ENCODE results near the gene TBKBP1.

Gene TBKBP1

DNA sequence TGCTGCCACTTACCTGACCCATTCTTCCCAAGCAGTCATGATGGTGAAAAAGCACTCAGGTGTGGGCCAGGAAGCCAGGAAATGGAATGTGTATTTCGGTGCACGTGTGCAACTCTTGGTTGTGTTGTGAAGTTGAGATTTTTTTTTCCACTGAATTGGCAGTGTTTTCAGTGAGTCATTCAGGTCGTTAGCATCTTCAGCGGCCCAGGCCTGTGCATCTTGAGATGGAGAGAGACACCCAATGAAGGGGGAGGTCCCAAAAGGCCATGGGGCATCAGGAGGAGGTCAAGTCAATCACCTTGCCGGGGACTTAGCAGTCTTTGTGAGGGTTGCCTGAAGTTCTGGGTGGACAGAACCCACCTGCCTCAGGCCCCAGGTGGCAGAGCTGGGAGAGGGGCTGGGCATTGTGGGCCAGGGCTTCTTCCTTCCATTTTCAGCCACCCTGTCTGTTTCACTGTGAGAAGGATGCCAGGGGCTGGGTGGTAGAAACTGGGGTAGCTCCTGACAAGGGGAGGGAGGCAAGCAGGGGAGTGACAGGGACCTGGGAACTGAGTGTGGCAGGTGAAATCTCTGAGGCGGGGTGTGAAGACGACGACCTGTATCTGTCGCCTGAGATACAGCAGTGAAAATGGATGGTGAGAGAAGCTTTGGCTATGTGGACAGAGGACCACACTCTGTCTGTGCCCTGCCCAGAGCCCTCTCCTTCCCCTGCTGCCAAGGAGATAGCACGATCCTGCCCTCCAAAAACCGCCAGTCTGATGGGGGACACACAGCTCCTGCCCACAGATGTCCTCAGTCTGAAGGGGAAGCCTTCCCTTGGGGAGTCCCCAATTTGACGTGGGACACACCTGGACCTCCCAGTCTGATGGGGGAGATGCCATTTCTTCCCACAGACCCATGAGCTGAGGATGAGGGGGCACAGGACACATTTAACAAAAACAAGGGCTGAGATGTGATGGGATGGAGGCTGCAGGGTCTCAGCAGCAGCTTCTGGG, 11.9 kb downstream of the TBKBP1 start:
- 89 to 91% methylated on average over 12 of the region's 12 CpGs for WGBS, 2 experiments

DNA sequence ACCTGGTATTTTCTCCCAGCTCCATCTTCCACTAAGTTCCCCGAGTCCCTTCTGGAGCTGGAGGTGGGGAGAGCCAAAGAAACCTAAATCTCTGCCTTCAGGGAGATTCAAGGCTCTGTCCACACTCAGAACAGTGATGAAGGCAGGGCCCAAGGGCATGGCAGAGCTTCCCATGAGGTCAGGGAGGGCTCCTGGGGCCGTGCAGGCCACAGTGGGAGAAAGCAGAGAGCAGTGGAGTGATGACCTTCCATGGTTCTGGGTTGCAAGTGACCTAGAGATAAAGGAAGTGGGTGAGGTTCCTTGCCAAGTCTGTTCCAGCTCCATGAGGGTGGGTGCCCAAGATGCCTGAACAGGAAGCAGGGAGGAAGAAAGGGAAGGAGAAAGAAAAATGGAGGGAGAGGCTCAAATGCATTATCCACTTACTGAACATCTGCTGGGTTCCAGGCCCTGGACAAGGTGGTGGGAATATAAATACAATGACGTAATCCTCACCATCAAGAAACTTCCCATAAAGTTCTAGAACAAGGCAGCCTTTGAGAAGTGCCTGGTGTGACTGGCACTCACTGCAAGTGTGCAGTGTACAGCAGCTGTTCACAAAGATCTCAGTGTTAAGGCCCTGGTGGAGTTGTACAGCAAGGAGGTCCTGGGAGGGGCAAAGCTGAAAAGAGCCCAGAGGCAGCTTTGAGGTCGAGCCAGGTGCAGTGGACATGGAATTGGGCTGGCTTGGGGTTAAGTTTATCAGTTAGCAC, 13.3 kb downstream of the TBKBP1 start:
- Histone ChIP-seq H3K27ac (ENCODE audit: insufficient read depth, low read depth, low read length, poor library complexity, severe bottlenecking) (no peak overlapping the region), H3K4me3 (ENCODE audit: insufficient read depth, low read depth, low read length) (no peak overlapping the region), H3K27me3 (ENCODE audit: control insufficient read depth, insufficient read depth, low read length, poor library complexity, severe bottlenecking) (peaks cover 23% of the 10 kb centered on the region), H3K36me3 (ENCODE audit: control insufficient read depth, insufficient read depth, low read length) (no peaks in the 10 kb centered on the region), H3K9me3 (ENCODE audit: control insufficient read depth, low read length) (no peaks in the 10 kb centered on the region), H3K4me1 (ENCODE audit: control insufficient read depth, insufficient read depth, low read length) (peaks cover 8% of the 10 kb centered on the region)
- WGBS, 2 experiments = 88 to 93% methylated on average over 4 of the region's 4 CpGs

More for the DNA sequence above, 11.9 kb downstream of the TBKBP1 start:
- H3K27ac ChIP-seq (ENCODE audit: insufficient read depth, low read depth, low read length, poor library complexity, severe bottlenecking) = no peak overlapping the region
- no peaks in the 10 kb centered on the region for H3K9me3 ChIP-seq (ENCODE audit: control insufficient read depth, low read length)
- H3K4me1 ChIP-seq (ENCODE audit: control insufficient read depth, insufficient read depth, low read length) = peaks cover 19% of the 10 kb centered on the region
- peaks cover 23% of the 10 kb centered on the region for H3K27me3 ChIP-seq (ENCODE audit: control insufficient read depth, insufficient read depth, low read length, poor library complexity, severe bottlenecking)
- no peak overlapping the region for H3K4me3 ChIP-seq (ENCODE audit: insufficient read depth, low read depth, low read length)
- H3K36me3 ChIP-seq (ENCODE audit: control insufficient read depth, insufficient read depth, low read length) = no peaks in the 10 kb centered on the region

DNA sequence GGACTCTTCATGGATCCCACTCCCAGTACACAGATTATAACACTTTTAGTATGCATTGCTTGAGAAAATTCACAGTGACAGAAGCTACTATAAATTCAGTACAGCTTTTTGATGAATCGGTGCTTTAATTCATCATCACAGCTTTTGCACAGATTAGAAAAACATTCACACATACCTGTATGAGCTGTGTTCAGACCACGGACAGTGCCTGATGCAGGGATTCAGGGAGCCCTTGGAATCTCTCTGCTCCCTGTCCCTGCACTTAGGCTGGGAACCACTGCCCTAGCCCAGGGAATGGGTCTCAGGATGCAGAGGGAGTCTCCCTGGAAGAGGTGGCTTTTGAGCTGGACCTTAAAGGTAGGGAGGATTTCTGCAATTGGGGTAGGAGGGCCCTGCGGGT, 13.9 kb downstream of the TBKBP1 start:
- peaks cover 8% of the 10 kb centered on the region for H3K4me1 ChIP-seq (ENCODE audit: control insufficient read depth, insufficient read depth, low read length)
- no peaks in the 10 kb centered on the region for H3K9me3 ChIP-seq (ENCODE audit: control insufficient read depth, low read length)
- H3K4me3 ChIP-seq (ENCODE audit: insufficient read depth, low read depth, low read length) = no peak overlapping the region
- no peak overlapping the region for H3K27ac ChIP-seq (ENCODE audit: insufficient read depth, low read depth, low read length, poor library complexity, severe bottlenecking)
- no peaks in the 10 kb centered on the region for H3K36me3 ChIP-seq (ENCODE audit: control insufficient read depth, insufficient read depth, low read length)
- peaks cover 23% of the 10 kb centered on the region for H3K27me3 ChIP-seq (ENCODE audit: control insufficient read depth, insufficient read depth, low read length, poor library complexity, severe bottlenecking)
- 70 to 72% methylated on average over 3 of the region's 3 CpGs for WGBS, 2 experiments

DNA sequence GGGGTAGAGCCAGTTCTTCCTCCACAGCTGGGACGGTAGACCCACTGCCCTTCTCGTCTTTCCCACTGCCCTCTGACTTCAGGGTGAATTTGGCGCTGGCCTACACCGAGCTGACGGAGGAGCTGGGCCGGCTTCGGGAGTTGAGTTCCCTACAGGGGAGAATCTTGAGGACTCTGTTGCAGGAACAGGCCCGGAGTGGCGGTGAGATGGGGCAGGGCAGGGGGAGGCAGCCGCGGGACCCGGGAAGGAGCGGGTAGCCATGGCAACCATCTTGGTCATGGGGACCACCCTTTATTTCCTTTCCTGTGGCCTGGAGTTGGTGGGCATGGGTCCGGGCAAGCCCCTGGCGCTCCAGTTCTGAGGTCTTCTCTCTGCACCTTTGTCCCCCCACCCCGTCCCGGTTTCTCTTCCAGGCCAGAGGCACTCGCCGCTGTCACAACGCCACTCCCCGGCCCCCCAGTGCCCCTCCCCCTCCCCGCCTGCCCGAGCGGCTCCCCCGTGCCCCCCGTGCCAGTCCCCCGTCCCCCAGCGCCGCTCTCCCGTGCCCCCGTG, 14.4 kb downstream of the TBKBP1 start:
- Histone ChIP-seq H3K4me1 (ENCODE audit: control insufficient read depth, insufficient read depth, low read length) (peaks cover 8% of the 10 kb centered on the region), H3K36me3 (ENCODE audit: control insufficient read depth, insufficient read depth, low read length) (no peaks in the 10 kb centered on the region), H3K27ac (ENCODE audit: insufficient read depth, low read depth, low read length, poor library complexity, severe bottlenecking) (no peak overlapping the region), H3K4me3 (ENCODE audit: insufficient read depth, low read depth, low read length) (no peak overlapping the region), H3K9me3 (ENCODE audit: control insufficient read depth, low read length) (no peaks in the 10 kb centered on the region), H3K27me3 (ENCODE audit: control insufficient read depth, insufficient read depth, low read length, poor library complexity, severe bottlenecking) (peaks cover 23% of the 10 kb centered on the region)
- 25% methylated on average over 27 to 31 of the region's 31 CpGs for WGBS, 2 experiments

DNA sequence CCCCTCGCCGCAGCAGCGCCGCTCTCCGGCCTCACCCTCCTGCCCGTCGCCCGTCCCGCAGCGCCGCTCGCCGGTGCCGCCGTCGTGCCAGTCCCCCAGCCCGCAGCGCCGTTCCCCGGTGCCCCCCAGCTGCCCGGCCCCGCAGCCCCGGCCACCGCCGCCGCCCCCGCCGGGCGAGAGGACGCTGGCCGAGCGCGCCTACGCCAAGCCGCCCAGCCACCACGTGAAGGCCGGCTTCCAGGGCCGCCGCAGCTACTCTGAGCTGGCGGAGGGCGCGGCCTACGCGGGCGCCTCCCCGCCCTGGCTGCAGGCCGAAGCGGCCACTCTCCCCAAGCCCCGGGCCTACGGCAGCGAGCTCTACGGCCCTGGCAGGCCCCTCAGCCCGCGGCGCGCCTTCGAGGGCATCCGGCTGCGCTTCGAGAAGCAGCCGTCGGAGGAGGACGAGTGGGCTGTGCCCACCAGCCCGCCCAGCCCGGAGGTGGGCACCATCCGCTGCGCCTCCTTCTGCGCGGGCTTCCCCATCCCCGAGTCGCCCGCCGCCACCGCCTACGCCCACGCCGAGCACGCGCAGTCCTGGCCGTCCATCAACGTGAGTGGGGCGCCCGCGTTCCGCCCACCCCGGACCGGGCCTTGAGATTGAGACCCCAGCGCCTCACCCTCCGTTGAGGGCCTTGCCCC, 15.0 kb downstream of the TBKBP1 start:
- 42 to 43% methylated on average over 89 of the region's 89 CpGs for WGBS, 2 experiments

DNA sequence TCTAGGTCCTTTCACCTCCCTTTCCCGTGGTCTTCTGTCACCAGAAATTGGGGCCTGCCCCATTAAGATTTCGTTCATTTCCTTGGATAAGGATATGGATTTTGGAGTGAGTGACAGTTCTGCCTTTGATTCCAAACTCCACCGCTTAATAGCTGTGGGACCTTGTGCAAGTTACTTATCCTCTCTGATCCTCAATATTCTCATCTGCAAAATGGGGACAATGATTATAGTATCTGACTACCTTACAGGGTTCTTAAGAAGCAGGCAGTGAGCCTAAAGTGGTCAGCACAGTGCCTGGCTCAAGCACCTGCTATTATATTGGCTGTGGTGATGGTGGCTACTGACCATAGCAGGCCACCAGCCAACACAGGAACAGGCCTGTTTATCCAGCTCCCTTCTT, 15.6 kb downstream of the TBKBP1 start:
- WGBS, 2 experiments = 97 to 100% methylated on average over 3 of the region's 3 CpGs
- H3K9me3 ChIP-seq (ENCODE audit: control insufficient read depth, low read length) = no peaks in the 10 kb centered on the region
- no peaks in the 10 kb centered on the region for H3K36me3 ChIP-seq (ENCODE audit: control insufficient read depth, insufficient read depth, low read length)
- peaks cover 8% of the 10 kb centered on the region for H3K4me1 ChIP-seq (ENCODE audit: control insufficient read depth, insufficient read depth, low read length)
- H3K4me3 ChIP-seq (ENCODE audit: insufficient read depth, low read depth, low read length) = no peak overlapping the region
- H3K27me3 ChIP-seq (ENCODE audit: control insufficient read depth, insufficient read depth, low read length, poor library complexity, severe bottlenecking) = peaks cover 26% of the 10 kb centered on the region
- H3K27ac ChIP-seq (ENCODE audit: insufficient read depth, low read depth, low read length, poor library complexity, severe bottlenecking) = no peak overlapping the region

More for the DNA sequence above, 15.0 kb downstream of the TBKBP1 start:
- no peaks in the 10 kb centered on the region for H3K36me3 ChIP-seq (ENCODE audit: control insufficient read depth, insufficient read depth, low read length)
- H3K9me3 ChIP-seq (ENCODE audit: control insufficient read depth, low read length) = no peaks in the 10 kb centered on the region
- H3K4me3 ChIP-seq (ENCODE audit: insufficient read depth, low read depth, low read length) = no peak overlapping the region
- peaks cover 8% of the 10 kb centered on the region for H3K4me1 ChIP-seq (ENCODE audit: control insufficient read depth, insufficient read depth, low read length)
- H3K27ac ChIP-seq (ENCODE audit: insufficient read depth, low read depth, low read length, poor library complexity, severe bottlenecking) = no peak overlapping the region
- H3K27me3 ChIP-seq (ENCODE audit: control insufficient read depth, insufficient read depth, low read length, poor library complexity, severe bottlenecking) = peaks cover 23% of the 10 kb centered on the region

DNA sequence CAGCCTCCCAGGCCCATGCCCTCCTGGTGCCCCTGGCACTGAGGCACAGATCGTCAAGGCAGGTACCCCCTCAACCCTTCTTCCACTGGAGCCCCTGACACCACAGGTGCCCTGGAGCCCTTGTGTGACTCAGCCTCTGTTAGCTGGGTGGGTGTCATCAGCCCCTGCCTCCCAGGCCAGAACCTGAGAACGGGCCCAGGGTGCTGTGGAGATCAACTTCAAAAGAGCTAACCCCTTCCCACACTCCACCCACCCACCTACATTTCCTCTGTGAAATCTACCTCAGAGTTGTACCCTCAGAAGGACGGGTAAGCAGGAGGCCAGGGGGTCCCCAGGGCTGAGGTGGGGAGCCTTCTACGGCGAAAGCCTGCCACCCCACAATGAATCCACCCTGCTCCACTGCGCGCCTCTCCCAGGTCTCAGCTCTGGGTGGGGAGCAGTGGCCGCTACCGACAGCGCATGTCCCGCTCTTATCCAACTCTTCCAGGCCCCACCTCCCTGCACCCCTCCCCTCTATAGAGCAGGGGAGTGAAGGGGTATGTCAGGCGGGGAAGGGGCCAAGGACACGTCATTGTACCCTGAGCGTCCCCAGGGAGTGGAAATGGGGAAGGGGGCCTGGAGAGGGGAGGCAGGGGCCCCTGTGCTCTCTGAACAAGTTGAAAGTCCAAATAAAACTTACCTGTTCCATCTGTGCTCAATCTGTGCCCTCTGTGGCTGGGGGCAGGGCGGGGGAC, 17.6 kb downstream of the TBKBP1 start:
- 92 to 93% methylated on average over 14 to 15 of the region's 15 CpGs for WGBS, 2 experiments
- Histone ChIP-seq H3K4me1 (ENCODE audit: control insufficient read depth, insufficient read depth, low read length) (peaks cover 8% of the 10 kb centered on the region), H3K27ac (ENCODE audit: insufficient read depth, low read depth, low read length, poor library complexity, severe bottlenecking) (no peak overlapping the region)

DNA sequence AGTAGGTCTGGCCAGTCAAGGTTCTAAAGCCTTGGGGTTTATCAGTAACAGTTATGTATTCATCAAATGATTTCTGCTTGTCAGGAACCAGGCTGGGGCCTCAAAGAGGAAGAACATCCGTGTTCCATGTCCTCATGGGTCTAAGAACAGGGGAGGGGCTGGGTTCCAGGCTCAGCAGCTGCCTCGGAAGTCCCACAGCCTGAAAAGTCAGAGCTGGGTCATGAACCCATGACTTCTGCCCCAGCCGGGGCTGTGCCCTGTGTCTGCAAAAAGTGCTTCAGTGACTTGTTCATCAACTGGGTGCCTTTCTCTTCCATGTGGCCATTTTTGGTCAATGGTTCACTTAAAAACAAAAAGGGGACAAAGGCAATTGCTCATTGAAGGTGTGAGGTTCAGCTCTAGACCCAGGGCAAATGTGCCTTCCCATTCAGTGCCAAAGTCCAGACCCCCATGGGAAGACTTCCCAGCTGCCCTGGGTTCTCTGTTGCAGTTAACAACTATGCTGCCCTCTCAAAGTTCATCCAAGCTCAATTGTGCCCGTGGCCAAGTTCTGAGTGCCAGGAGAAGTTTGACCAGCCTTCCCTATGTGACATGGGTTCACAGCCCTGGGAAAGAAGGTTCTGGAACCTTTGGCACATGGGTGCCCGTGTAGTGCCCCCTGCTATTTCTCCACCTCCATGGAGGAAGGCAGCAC, 18.5 kb downstream of the TBKBP1 start:
- Histone ChIP-seq H3K27me3 (ENCODE audit: control insufficient read depth, insufficient read depth, low read length, poor library complexity, severe bottlenecking) (peaks cover 24% of the 10 kb centered on the region), H3K36me3 (ENCODE audit: control insufficient read depth, insufficient read depth, low read length) (no peaks in the 10 kb centered on the region), H3K9me3 (ENCODE audit: control insufficient read depth, low read length) (no peaks in the 10 kb centered on the region), H3K27ac (ENCODE audit: insufficient read depth, low read depth, low read length, poor library complexity, severe bottlenecking) (no peak overlapping the region), H3K4me1 (ENCODE audit: control insufficient read depth, insufficient read depth, low read length) (peaks cover 8% of the 10 kb centered on the region), H3K4me3 (ENCODE audit: insufficient read depth, low read depth, low read length) (no peak overlapping the region)
- 89 to 91% methylated on average over 5 of the region's 5 CpGs for WGBS, 2 experiments

More for the DNA sequence above, 17.6 kb downstream of the TBKBP1 start:
- Histone ChIP-seq H3K36me3 (ENCODE audit: control insufficient read depth, insufficient read depth, low read length) (no peaks in the 10 kb centered on the region), H3K27me3 (ENCODE audit: control insufficient read depth, insufficient read depth, low read length, poor library complexity, severe bottlenecking) (peaks cover 26% of the 10 kb centered on the region), H3K9me3 (ENCODE audit: control insufficient read depth, low read length) (no peaks in the 10 kb centered on the region), H3K4me3 (ENCODE audit: insufficient read depth, low read depth, low read length) (no peak overlapping the region)
